Mesendoderm (in vitro differentiated cells): ENCODE data around the gene ZMYM5.
A peak's percentile ranks its signal among the peaks of the same experiment; 100 is the strongest.
"Not testable (repeated sequence)": the region's sequence is repeated elsewhere in the genome, so short reads cannot be mapped to it uniquely, and the experiment has no call there.

ENCODE experiments used
- DNase-seq: peaks from one replicate; pipeline ENCODE4 v3.0.0; 2013
- H2AK5ac ChIP-seq: 2 replicates; pipeline ENCODE4 v1.6.1; 2013; ENCODE audit warnings: low read length, inconsistent platforms
- H2BK120ac ChIP-seq: 2 replicates; pipeline ENCODE4 v1.6.1; 2013; ENCODE audit warnings: low read depth, mild to moderate bottlenecking, low read length, moderate library complexity, mixed read lengths
- H2BK15ac ChIP-seq: replicated peaks from 2 replicates; pipeline ENCODE4 v1.6.1; 2013; ENCODE audit warnings: low read depth, mild to moderate bottlenecking, moderate library complexity
- H2BK5ac ChIP-seq: 2 replicates; pipeline ENCODE4 v1.6.1; 2013; ENCODE audit warnings: low read length, inconsistent platforms
- H3K18ac ChIP-seq: 2 replicates; pipeline ENCODE4 v1.6.1; 2013; ENCODE audit warnings: mild to moderate bottlenecking, low read length, mixed read lengths
- H3K23ac ChIP-seq: one replicate; pipeline ENCODE4 v1.6.1; 2013; ENCODE audit warnings: low read length
- H3K27ac ChIP-seq: 2 replicates; pipeline ENCODE4 v1.5.1; 2013; ENCODE audit warnings: low read depth, mild to moderate bottlenecking, inconsistent platforms, low read length, moderate library complexity
- H3K27me3 ChIP-seq: 2 replicates; pipeline ENCODE4 v1.6.1; 2013; ENCODE audit warnings: low read length, control low read depth, mild to moderate bottlenecking, inconsistent platforms; ENCODE audit not compliant: insufficient read depth, poor library complexity
- H3K36me3 ChIP-seq: 2 replicates; pipeline ENCODE4 v1.6.1; 2013; ENCODE audit warnings: low read length, inconsistent platforms; ENCODE audit not compliant: control insufficient read depth, insufficient read depth
- H3K4ac ChIP-seq: one replicate; pipeline ENCODE4 v1.6.1; 2013; ENCODE audit warnings: low read depth, mild to moderate bottlenecking, low read length, moderate library complexity
- H3K4me1 ChIP-seq: 2 replicates; pipeline ENCODE4 v1.6.1; 2013; ENCODE audit warnings: low read depth, low read length, inconsistent platforms; ENCODE audit not compliant: control insufficient read depth
- H3K4me2 ChIP-seq: 2 replicates; pipeline ENCODE4 v1.6.1; 2013; ENCODE audit warnings: low read length
- H3K4me3 ChIP-seq: 2 replicates; pipeline ENCODE4 v1.5.1; 2013; ENCODE audit warnings: mild to moderate bottlenecking, low read length
- H3K56ac ChIP-seq: one replicate; pipeline ENCODE4 v1.6.1; 2013; ENCODE audit warnings: low read length
- H3K79me1 ChIP-seq: 2 replicates; pipeline ENCODE4 v1.6.1; 2013; ENCODE audit warnings: low read length, inconsistent platforms
- H3K79me2 ChIP-seq: 2 replicates; pipeline ENCODE4 v1.6.1; 2013; ENCODE audit warnings: mild to moderate bottlenecking, low read length; ENCODE audit not compliant: control insufficient read depth, insufficient read depth
- H3K9ac ChIP-seq: 2 replicates; pipeline ENCODE4 v1.6.1; 2013; ENCODE audit warnings: low read length, inconsistent platforms
- H4K5ac ChIP-seq: one replicate; pipeline ENCODE4 v1.6.1; 2013; ENCODE audit warnings: low read length
- H4K8ac ChIP-seq: one replicate; pipeline ENCODE4 v1.6.1; 2013; ENCODE audit warnings: low read depth, mild to moderate bottlenecking, control low read depth, low read length, moderate library complexity
- WGBS: extraction: QIAGEN DNeasy Blood & Tissue Kit; methylation state at CpG from one replicate; pipeline ENCODE4 v1.1.7; 2013; ENCODE audit warnings: low lambda C conversion rate, missing lambda C conversion rate; ENCODE audit not compliant: insufficient coverage; ENCODE audit errors: extremely low coverage; 5-methylcytosine and 5-hydroxymethylcytosine counted together

The ZMYM5 gene

GRCh38 chr13:19862481-19863313, 752 bp downstream of the ZMYM5 start:
- Histone ChIP-seq H3K27ac (peak overlapping the region; percentile 92), H2AK5ac (no peak overlapping the region), H2BK15ac (no peak overlapping the region), H4K8ac (no peak overlapping the region), H3K4ac (peak overlapping the region; percentile 73), H3K27me3 (no peaks in the 10 kb centered on the region), H3K9ac (peak overlapping the region; percentile 89), H3K4me3 (peak overlapping the region; percentile 88), H3K4me1 (no peaks in the 10 kb centered on the region), H3K18ac (peak overlapping the region; percentile 69), H3K79me1 (peaks cover 1% of the 10 kb centered on the region), H4K5ac (no peak overlapping the region), H3K4me2 (peak overlapping the region; percentile 78), H3K36me3 (no peaks in the 10 kb centered on the region), H3K56ac (peak overlapping the region; percentile 93), H3K79me2 (peaks cover 24% of the 10 kb centered on the region), H3K23ac (no peak overlapping the region), H2BK120ac (no peak overlapping the region), H2BK5ac (peak overlapping the region; percentile 17)
- no CpG with 5 or more reads among the region's 66 CpGs for WGBS
- DNase-seq = peak; percentile 43

GRCh38 chr13:19861762-19862161, 1.7 kb downstream of the ZMYM5 start:
- WGBS = no CpG with 5 or more reads among the region's 4 CpGs
- no peak overlapping the region for H3K27ac ChIP-seq
- H3K4me3 ChIP-seq = no peak overlapping the region
- H3K9ac ChIP-seq = peak overlapping the region; percentile 89
- no peaks in the 10 kb centered on the region for H3K4me1 ChIP-seq
- no peaks in the 10 kb centered on the region for H3K27me3 ChIP-seq
- H3K4ac ChIP-seq = no peak overlapping the region
- H4K5ac ChIP-seq = no peak overlapping the region
- peaks cover 4% of the 10 kb centered on the region for H3K79me1 ChIP-seq
- no peak overlapping the region for H2BK15ac ChIP-seq
- H3K23ac ChIP-seq = no peak overlapping the region
- no peak overlapping the region for H3K18ac ChIP-seq
- H3K56ac ChIP-seq = peak overlapping the region; percentile 91
- H2AK5ac ChIP-seq = no peak overlapping the region
- no peak overlapping the region for H2BK5ac ChIP-seq
- DNase-seq = no peak
- no peak overlapping the region for H4K8ac ChIP-seq
- H3K4me2 ChIP-seq = peak overlapping the region; percentile 78
- no peaks in the 10 kb centered on the region for H3K36me3 ChIP-seq
- H2BK120ac ChIP-seq = no peak overlapping the region
- peaks cover 27% of the 10 kb centered on the region for H3K79me2 ChIP-seq

DNA sequence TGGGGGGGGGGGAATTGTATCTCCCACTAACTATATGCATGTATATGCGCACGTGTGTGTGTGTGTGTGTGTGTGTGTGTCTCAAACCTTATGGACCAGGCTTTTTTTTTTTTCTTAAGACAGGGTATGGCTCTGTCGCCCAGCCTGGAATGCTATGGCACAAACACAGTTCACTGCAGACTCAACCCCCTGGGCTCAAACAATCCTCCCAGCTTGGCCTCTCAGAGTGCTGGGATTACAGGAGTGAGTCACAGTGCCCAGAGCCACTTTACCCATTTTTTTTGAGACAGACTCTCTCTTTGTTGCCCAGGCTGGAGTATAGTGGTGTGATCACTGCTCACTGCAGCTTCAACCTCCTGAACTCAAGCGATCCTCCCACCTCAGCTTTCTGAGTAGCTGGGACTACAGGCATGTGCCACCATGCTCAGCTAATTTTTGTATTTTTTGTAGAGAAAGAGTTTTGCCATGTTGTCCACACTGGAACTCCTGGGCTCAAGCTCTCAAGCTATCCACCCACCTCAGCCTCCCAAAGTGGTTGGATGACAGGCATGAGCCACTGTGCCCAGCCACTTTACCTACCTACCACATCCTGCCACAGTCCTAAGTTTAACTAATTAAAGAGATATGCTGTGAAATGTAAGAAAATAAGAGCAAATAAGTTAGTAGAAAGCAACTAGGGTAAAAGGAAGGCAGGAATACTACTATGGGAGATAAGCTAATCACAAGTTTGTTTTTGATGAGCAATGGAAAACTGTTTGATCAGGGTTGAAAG, 2.4 kb downstream of the ZMYM5 start:
- H3K36me3 ChIP-seq = no peaks in the 10 kb centered on the region
- peak; percentile 62 for DNase-seq

DNA sequence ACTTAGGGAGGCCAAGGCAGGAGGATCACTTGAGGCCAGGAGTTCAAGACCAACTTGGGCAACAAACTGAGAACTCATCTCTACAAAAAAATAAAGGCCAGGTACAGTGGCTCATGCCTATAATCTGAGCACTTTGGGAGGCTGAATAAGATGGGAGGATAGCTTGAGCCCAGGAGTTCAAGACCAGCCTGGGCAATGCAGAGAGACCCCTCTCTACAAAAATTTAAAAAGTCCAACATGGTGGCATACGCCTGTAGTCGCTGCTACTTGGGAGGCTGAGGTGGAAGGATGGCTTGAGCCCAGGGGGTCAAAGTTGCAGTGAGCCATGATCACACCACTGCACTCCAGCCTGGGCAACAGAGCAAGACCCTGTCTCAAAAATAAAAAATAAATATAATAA, 5.8 kb downstream of the ZMYM5 start:
- peaks cover 32% of the 10 kb centered on the region for H3K79me2 ChIP-seq
- H3K18ac ChIP-seq, H2BK15ac ChIP-seq, H3K4ac ChIP-seq, H3K23ac ChIP-seq, H3K56ac ChIP-seq, DNase-seq, H3K9ac ChIP-seq, H3K79me1 ChIP-seq, H4K5ac ChIP-seq, H2BK5ac ChIP-seq, H4K8ac ChIP-seq, H2BK120ac ChIP-seq, H2AK5ac ChIP-seq, H3K27me3 ChIP-seq, H3K4me2 ChIP-seq, H3K36me3 ChIP-seq, H3K27ac ChIP-seq, H3K4me3 ChIP-seq, H3K4me1 ChIP-seq: not testable (repeated sequence)
- WGBS = no CpG with 5 or more reads among the region's 2 CpGs

More for the DNA sequence above, 2.4 kb downstream of the ZMYM5 start:
- Histone ChIP-seq H2BK5ac (no peak overlapping the region), H3K4me3 (no peak overlapping the region), H3K27ac (no peak overlapping the region), H4K5ac (no peak overlapping the region), H2BK15ac (no peak overlapping the region), H3K27me3 (no peaks in the 10 kb centered on the region), H3K79me2 (peaks cover 29% of the 10 kb centered on the region), H3K4me2 (no peak overlapping the region), H3K4me1 (no peaks in the 10 kb centered on the region), H3K9ac (no peak overlapping the region), H3K23ac (no peak overlapping the region), H2BK120ac (no peak overlapping the region), H3K56ac (no peak overlapping the region), H4K8ac (no peak overlapping the region), H3K18ac (no peak overlapping the region), H3K4ac (no peak overlapping the region), H2AK5ac (no peak overlapping the region), H3K79me1 (peaks cover 4% of the 10 kb centered on the region)
- no CpG with 5 or more reads among the region's 4 CpGs for WGBS

- Histone ChIP-seq H3K4me1 (no peaks in the 10 kb centered on the region), H3K4me2 (no peak overlapping the region), H3K27me3 (no peaks in the 10 kb centered on the region), H3K4ac (no peak overlapping the region), H3K27ac (no peak overlapping the region), H2BK5ac (no peak overlapping the region), H3K56ac (no peak overlapping the region), H3K9ac (no peak overlapping the region), H4K5ac (no peak overlapping the region), H3K4me3 (no peak overlapping the region), H4K8ac (no peak overlapping the region), H3K79me1 (peaks cover 7% of the 10 kb centered on the region), H3K18ac (no peak overlapping the region), H3K36me3 (no peaks in the 10 kb centered on the region), H3K79me2 (peaks cover 10% of the 10 kb centered on the region), H2BK15ac (no peak overlapping the region), H2AK5ac (no peak overlapping the region), H3K23ac (no peak overlapping the region), H2BK120ac (no peak overlapping the region)
- no CpG with 5 or more reads among the region's 1 CpG for WGBS
- no peak for DNase-seq
Observed at GRCh38 chr13:19852766-19853165, 10.7 kb downstream of the ZMYM5 start.
